Activated CD8-positive, alpha-beta memory T cell treated with anti-CD3 and anti-CD28 coated beads for 24 hours (primary cell): ENCODE measurements around the gene FARS2.

Source experiments
- DNase-seq: peaks from one replicate; pipeline ENCODE4 v3.0.0-alpha.2; 2020

FARS2 gene

GRCh38 chr6:5512422-5512821 lies 251.1 kb downstream of the FARS2 start:
- DNase-seq = no peak

- DNase-seq = no peak
These were observed 252.1 kb downstream of the FARS2 start for GRCh38 chr6:5513408-5513807.

- DNase-seq = no peak
These were observed 253.0 kb downstream of the FARS2 start for GRCh38 chr6:5514353-5514752.

GRCh38 chr6:5515200-5515599 lies 253.9 kb downstream of the FARS2 start:
- DNase-seq = no peak

GRCh38 chr6:5516036-5516435 lies 254.7 kb downstream of the FARS2 start:
- DNase-seq = no peak

GRCh38 chr6:5517796-5518195 lies 256.5 kb downstream of the FARS2 start:
- no peak for DNase-seq

- DNase-seq = no peak
These were observed 257.7 kb downstream of the FARS2 start for GRCh38 chr6:5518936-5519491.

- no peak for DNase-seq
These were observed 259.5 kb downstream of the FARS2 start for GRCh38 chr6:5520796-5521195.

GRCh38 chr6:5521322-5521721 lies 260.0 kb downstream of the FARS2 start:
- DNase-seq = no peak

- no peak for DNase-seq
These were observed 260.8 kb downstream of the FARS2 start for GRCh38 chr6:5522147-5522546.

- DNase-seq = no peak
These were observed 262.8 kb downstream of the FARS2 start for GRCh38 chr6:5524110-5524509.

GRCh38 chr6:5525209-5525608 lies 263.9 kb downstream of the FARS2 start:
- no peak for DNase-seq

GRCh38 chr6:5529015-5529414 lies 267.7 kb downstream of the FARS2 start:
- DNase-seq = no peak

- no peak for DNase-seq
These were observed 268.4 kb downstream of the FARS2 start for GRCh38 chr6:5529733-5530132.

- DNase-seq = no peak
These were observed 269.8 kb downstream of the FARS2 start for GRCh38 chr6:5531161-5531560.

GRCh38 chr6:5531853-5532375 lies 270.6 kb downstream of the FARS2 start:
- no peak for DNase-seq

- DNase-seq = no peak
These were observed 271.6 kb downstream of the FARS2 start for GRCh38 chr6:5532941-5533340.

GRCh38 chr6:5534643-5535042 lies 273.3 kb downstream of the FARS2 start:
- no peak for DNase-seq

- no peak for DNase-seq
These were observed 275.3 kb downstream of the FARS2 start for GRCh38 chr6:5536644-5537043.

GRCh38 chr6:5537132-5537531 lies 275.8 kb downstream of the FARS2 start:
- DNase-seq = no peak

GRCh38 chr6:5537967-5538366 lies 276.7 kb downstream of the FARS2 start:
- DNase-seq = no peak

- DNase-seq = no peak
These were observed 279.1 kb downstream of the FARS2 start for GRCh38 chr6:5540370-5540769.

- no peak for DNase-seq
These were observed 279.7 kb downstream of the FARS2 start for GRCh38 chr6:5541025-5541424.

GRCh38 chr6:5541751-5542432 lies 280.6 kb downstream of the FARS2 start:
- DNase-seq = no peak

- DNase-seq = no peak
These were observed 286.2 kb downstream of the FARS2 start for GRCh38 chr6:5547556-5547955.
